Measurements from ENCODE around the gene DBN1. TPM values are rescaled to one million over a fixed set of nuclear protein-coding genes. Genes with fewer than 3 reads are reported as not detected.

The DBN1 gene
- total RNA-seq, 4 donors from 2014 or later = 30.6 to 107 (median 82.7) TPM

DNA sequence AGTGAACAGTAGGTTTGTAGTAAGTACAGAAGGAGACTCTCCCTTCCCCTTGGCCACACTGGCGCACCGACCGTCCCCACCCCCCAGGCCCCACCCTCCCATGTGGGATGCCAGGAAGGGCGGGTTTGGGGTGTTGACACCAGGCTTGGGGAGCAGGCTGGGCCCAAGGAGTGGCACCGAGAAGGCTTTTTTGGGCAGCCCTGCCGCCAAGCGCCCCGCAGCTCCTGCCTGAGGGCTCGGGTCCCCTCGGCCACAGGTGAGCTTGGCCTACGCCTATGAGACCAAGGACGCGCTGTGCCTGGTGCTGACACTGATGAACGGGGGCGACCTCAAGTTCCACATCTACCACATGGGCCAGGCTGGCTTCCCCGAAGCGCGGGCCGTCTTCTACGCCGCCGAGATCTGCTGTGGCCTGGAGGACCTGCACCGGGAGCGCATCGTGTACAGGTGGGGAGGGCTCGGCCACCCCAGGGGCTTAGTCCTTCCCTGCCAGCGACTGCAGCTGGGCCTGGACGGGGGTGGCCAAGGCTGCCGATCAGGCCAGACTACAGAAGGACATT is 39.7 kb downstream of the DBN1 start:
- no peak overlapping the region for H3K27ac ChIP-seq
- no peaks in the 10 kb centered on the region for H3K36me3 ChIP-seq
- H3K4me3 ChIP-seq = no peak overlapping the region
- H3K9me3 ChIP-seq = no peaks in the 10 kb centered on the region
- no peaks in the 10 kb centered on the region for H3K27me3 ChIP-seq
- intact Hi-C loops (cut with DNase I; ENCODE audit: low total_unique reads) = no loop called here
- TF ChIP-seq CTCF (IDR thresholded peaks at IDR 0.05) = no peak
- DNase-seq = no peak
- H3K4me1 ChIP-seq = no peaks in the 10 kb centered on the region

DNA sequence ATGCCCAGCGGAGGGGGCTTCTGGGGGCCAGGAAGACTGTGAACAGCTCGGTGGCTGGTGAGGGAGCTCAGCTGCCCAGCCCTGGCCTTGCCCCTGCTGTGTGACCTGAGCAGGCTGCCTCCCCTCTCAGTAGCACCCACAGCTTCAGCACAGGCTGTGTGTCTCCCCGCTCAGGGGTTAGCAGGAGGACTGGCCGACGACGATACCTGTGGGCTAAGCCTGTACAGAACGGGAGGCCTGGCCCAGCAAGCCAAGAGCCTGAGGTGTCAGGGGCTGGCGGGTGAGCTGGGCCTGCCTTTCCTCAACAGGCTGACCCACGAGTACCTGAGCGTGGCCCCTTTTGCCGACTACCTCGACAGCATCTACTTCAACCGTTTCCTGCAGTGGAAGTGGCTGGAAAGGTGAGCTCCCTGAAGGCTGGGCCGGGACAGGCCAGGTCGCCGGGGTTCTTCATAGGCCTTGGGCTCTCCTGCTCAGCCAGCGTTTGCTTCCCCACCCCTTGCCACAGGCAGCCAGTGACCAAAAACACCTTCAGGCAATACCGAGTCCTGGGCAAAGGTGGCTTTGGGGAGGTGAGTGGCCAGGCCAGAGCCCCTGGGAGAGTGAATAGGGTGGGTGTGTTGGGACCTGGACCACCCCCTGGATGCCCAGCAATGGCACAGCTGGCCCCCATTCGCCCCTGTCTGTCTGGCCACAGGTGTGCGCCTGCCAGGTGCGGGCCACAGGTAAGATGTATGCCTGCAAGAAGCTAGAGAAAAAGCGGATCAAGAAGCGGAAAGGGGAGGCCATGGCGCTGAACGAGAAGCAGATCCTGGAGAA is 40.4 kb downstream of the DBN1 start:
- no peaks in the 10 kb centered on the region for H3K36me3 ChIP-seq
- DNase-seq = no peak

GRCh38 chr5:177432143-177432838 is 41.1 kb downstream of the DBN1 start:
- Histone ChIP-seq H3K9me3 (no peaks in the 10 kb centered on the region), H3K36me3 (no peaks in the 10 kb centered on the region), H3K27me3 (no peaks in the 10 kb centered on the region), H3K4me3 (no peak overlapping the region), H3K27ac (no peak overlapping the region), H3K4me1 (peaks cover 0 to 8% of the 10 kb centered on the region in 2 donors)
- intact Hi-C loops (cut with DNase I; ENCODE audit: low total_unique reads) = no loop called here
- TF ChIP-seq CTCF (IDR thresholded peaks at IDR 0.05) (no peak), POLR2A (IDR thresholded peaks at IDR 0.05) (no peak)
- DNase-seq = no peak

More for the DNA sequence above, 40.4 kb downstream of the DBN1 start:
- TF ChIP-seq POLR2A (IDR thresholded peaks at IDR 0.05) (no peak), CTCF (IDR thresholded peaks at IDR 0.05) (no peak)
- H3K27ac ChIP-seq = no peak overlapping the region
- H3K9me3 ChIP-seq = no peaks in the 10 kb centered on the region
- H3K27me3 ChIP-seq = no peaks in the 10 kb centered on the region
- H3K4me1 ChIP-seq = peaks cover 0 to 2% of the 10 kb centered on the region in 2 donors
- no peak overlapping the region for H3K4me3 ChIP-seq
- intact Hi-C loops (cut with DNase I; ENCODE audit: low total_unique reads) = no loop called here

- Histone ChIP-seq H3K27ac (no peak overlapping the region), H3K4me3 (no peak overlapping the region), H3K36me3 (no peaks in the 10 kb centered on the region), H3K27me3 (no peaks in the 10 kb centered on the region), H3K9me3 (no peaks in the 10 kb centered on the region), H3K4me1 (peaks cover 0 to 8% of the 10 kb centered on the region in 2 donors)
- TF ChIP-seq POLR2A (IDR thresholded peaks at IDR 0.05) (no peak), CTCF (IDR thresholded peaks at IDR 0.05) (no peak)
- no peak for DNase-seq
- intact Hi-C loops (cut with DNase I; ENCODE audit: low total_unique reads) = no loop called here
These were observed 41.9 kb downstream of the DBN1 start for GRCh38 chr5:177431317-177432142.
